Body of pancreas (tissue), 4 donors: ENCODE measurements around the gene ZNF653.
"Not testable (repeated sequence)": the region's sequence is repeated elsewhere in the genome, so short reads cannot be mapped to it uniquely, and the experiment has no call there.

ENCODE experiments used
- CTCF ChIP-seq, 7 experiments: fragments of 450-650 bp in 4 of 7; fragments of 200-600 bp in 3 of 7; sonication (generic) in 3 of 7; IDR thresholded peaks; one replicate each; pipeline ENCODE4 v1.5.1; 2016 to 2019; ENCODE audit warnings: antibody characterized with exemption in 7 of 7
- POLR2A ChIP-seq, 3 donors: fragments of 450-650 bp; IDR thresholded peaks; one replicate each; pipeline ENCODE4 v1.6.1; 2016; ENCODE audit warnings: antibody characterized with exemption in 3 of 3, mild to moderate bottlenecking in 2 of 3

- TF ChIP-seq CTCF, POLR2A (IDR thresholded peaks at IDR 0.05): not testable (repeated sequence)
These were observed 37.3 kb downstream of the ZNF653 start for GRCh38 chr19:11468266-11468845.
